NCI-H446 (cell line): ENCODE measurements around the gene UNC45B.
"Not testable (repeated sequence)": the region's sequence is repeated elsewhere in the genome, so short reads cannot be mapped to it uniquely, and the experiment has no call there.

ENCODE experiments used
- DNase-seq, 2 experiments: peaks; one replicate each; lab custom pipeline; 2025; lab: John Stamatoyannopoulos, UW

UNC45B gene

GRCh38 chr17:35170968-35171771, 23.6 kb downstream of the UNC45B start:
- DNase-seq, result no peak

GRCh38 chr17:35171834-35172233, 24.2 kb downstream of the UNC45B start:
- DNase-seq, result no peak

GRCh38 chr17:35172321-35172720, 24.7 kb downstream of the UNC45B start:
- DNase-seq, result not testable (repeated sequence)

GRCh38 chr17:35174835-35175334, 27.3 kb downstream of the UNC45B start:
- no peak for DNase-seq

- DNase-seq, result no peak
Observed at GRCh38 chr17:35175638-35176415, 28.2 kb downstream of the UNC45B start.

- DNase-seq, result no peak
Observed at GRCh38 chr17:35176897-35177296, 29.3 kb downstream of the UNC45B start.

GRCh38 chr17:35179379-35179778, 31.8 kb downstream of the UNC45B start:
- not testable (repeated sequence) for DNase-seq

GRCh38 chr17:35183332-35183731, 35.7 kb downstream of the UNC45B start:
- no peak for DNase-seq

- no peak for DNase-seq
Observed at GRCh38 chr17:35184274-35184673, 36.7 kb downstream of the UNC45B start.

GRCh38 chr17:35185849-35186248, 38.2 kb downstream of the UNC45B start:
- no peak for DNase-seq

GRCh38 chr17:35187481-35187880, 39.9 kb downstream of the UNC45B start:
- DNase-seq, result no peak

- no peak for DNase-seq
Observed at GRCh38 chr17:35188111-35188510, 40.5 kb downstream of the UNC45B start.

GRCh38 chr17:35189291-35189690, 41.7 kb downstream of the UNC45B start:
- no peak for DNase-seq

GRCh38 chr17:35191001-35191695, 43.5 kb downstream of the UNC45B start:
- DNase-seq, result no peak

GRCh38 chr17:35192708-35193107, 45.1 kb downstream of the UNC45B start:
- DNase-seq, result no peak

- DNase-seq, result not testable (repeated sequence)
Observed at GRCh38 chr17:35194001-35194400, 46.4 kb downstream of the UNC45B start, which contains the start of gene SLC35G3. Gene SLC35G3 (minus strand): TSS chr17:35194393. CDS start chr17:35194307, 86 bp downstream.

- DNase-seq, result not testable (repeated sequence)
Observed at GRCh38 chr17:35195062-35195461, 47.4 kb downstream of the UNC45B start.

- DNase-seq, result not testable (repeated sequence)
Observed at GRCh38 chr17:35202582-35202981, 55.0 kb downstream of the UNC45B start.

- DNase-seq, result no peak
Observed at GRCh38 chr17:35210741-35211140, 63.1 kb downstream of the UNC45B start.

- DNase-seq, result no peak
Observed at GRCh38 chr17:35212668-35213067, 65.1 kb downstream of the UNC45B start.

- DNase-seq, result no peak
Observed at GRCh38 chr17:35213412-35213940, 65.9 kb downstream of the UNC45B start.

- DNase-seq, result no peak
Observed at GRCh38 chr17:35214192-35214591, 66.6 kb downstream of the UNC45B start.
